ENCODE measurements around the gene LDLRAD2. TPM values are rescaled to one million over a fixed set of nuclear protein-coding genes. Genes with fewer than 3 reads are reported as not detected.
A peak's percentile ranks its signal among the peaks of the same experiment; 100 is the strongest.
"Not testable (repeated sequence)": the region's sequence is repeated elsewhere in the genome, so short reads cannot be mapped to it uniquely, and the experiment has no call there.

Gene LDLRAD2
- total RNA-seq, 1 donor from 2014 or later, result not detected

DNA sequence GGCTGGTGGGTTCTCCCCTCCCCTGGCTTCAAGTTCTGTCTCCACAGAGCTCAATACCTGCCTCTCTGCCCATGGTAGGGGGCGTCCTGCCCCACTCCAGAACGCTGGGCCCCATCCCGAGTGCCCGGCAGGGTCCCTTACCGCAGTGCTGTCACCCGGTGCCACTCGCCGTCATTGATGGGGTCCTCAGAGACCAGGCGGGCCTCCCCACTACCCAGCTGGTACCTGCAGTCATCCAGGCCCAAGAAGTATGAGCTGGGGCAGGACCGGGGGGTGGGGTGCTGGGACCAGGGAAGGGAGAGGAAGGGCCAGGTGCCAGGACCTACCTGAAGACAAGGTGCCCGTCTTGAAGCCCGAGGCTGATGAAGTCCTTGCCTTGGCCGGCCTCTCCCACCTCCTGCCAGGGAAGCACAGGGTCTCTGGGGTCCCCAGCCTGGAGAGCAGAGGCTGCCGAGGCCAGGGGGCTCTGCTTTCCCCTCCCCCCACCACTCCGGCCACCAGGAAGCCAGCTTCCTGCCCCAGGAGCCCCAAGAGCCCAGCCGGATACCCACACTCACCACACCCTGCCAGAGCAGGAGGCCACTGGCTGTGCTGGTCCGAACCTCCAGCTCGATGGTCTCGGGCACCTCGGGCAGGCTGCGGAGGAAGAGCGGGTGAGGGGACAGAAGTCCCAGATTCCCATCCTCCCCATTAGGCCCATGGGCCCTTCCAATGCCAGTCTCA lies 12.1 kb downstream of the LDLRAD2 start:
- Histone ChIP-seq H3K36me3 (peaks cover 86% of the 10 kb centered on the region), H3K27ac (replicated peaks) (peak overlapping the region; percentile 42), H3K4me3 (no peak overlapping the region), H3K27me3 (ENCODE audit: low read depth) (no peaks in the 10 kb centered on the region), H3K9me3 (replicated peaks) (no peaks in the 10 kb centered on the region), H3K4me1 (peaks cover 12% of the 10 kb centered on the region)
- TF ChIP-seq, protein P1, sequence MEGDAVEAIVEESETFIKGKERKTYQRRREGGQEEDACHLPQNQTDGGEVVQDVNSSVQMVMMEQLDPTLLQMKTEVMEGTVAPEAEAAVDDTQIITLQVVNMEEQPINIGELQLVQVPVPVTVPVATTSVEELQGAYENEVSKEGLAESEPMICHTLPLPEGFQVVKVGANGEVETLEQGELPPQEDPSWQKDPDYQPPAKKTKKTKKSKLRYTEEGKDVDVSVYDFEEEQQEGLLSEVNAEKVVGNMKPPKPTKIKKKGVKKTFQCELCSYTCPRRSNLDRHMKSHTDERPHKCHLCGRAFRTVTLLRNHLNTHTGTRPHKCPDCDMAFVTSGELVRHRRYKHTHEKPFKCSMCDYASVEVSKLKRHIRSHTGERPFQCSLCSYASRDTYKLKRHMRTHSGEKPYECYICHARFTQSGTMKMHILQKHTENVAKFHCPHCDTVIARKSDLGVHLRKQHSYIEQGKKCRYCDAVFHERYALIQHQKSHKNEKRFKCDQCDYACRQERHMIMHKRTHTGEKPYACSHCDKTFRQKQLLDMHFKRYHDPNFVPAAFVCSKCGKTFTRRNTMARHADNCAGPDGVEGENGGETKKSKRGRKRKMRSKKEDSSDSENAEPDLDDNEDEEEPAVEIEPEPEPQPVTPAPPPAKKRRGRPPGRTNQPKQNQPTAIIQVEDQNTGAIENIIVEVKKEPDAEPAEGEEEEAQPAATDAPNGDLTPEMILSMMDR (IDR thresholded peaks at IDR 0.05; ENCODE audit: borderline replicate concordance), result no peak
- no peak for DNase-seq
- intact Hi-C loops (cut with micrococcal nuclease), result no loop called here

DNA sequence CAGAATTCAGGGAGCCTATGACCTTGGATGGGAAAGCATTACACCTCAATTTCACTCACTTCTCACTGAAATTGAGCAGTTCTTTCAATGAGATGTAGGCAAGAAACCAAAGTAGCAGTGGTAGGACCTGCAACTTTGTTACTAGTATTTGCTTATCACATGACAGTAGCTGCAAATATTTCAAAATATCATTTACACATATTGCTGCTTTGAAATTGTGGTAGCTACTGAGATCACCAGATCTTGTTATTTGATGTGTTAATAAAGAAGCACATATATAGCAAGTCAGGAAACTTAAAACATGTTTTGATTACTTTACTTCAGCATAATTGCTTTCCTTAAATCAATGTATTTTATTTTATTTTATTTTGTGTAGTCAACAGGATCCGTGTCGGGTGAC lies 12.9 kb downstream of the LDLRAD2 start:
- Histone ChIP-seq H3K9me3 (replicated peaks) (no peaks in the 10 kb centered on the region), H3K27me3 (ENCODE audit: low read depth) (no peaks in the 10 kb centered on the region), H3K4me3 (no peak overlapping the region), H3K36me3 (peaks cover 94% of the 10 kb centered on the region), H3K27ac (replicated peaks) (peak overlapping the region; percentile 42), H3K4me1 (peaks cover 12% of the 10 kb centered on the region)
- intact Hi-C loops (cut with micrococcal nuclease), result no loop called here
- no peak for DNase-seq
- TF ChIP-seq, protein P1 (IDR thresholded peaks at IDR 0.05; ENCODE audit: borderline replicate concordance), result no peak

DNA sequence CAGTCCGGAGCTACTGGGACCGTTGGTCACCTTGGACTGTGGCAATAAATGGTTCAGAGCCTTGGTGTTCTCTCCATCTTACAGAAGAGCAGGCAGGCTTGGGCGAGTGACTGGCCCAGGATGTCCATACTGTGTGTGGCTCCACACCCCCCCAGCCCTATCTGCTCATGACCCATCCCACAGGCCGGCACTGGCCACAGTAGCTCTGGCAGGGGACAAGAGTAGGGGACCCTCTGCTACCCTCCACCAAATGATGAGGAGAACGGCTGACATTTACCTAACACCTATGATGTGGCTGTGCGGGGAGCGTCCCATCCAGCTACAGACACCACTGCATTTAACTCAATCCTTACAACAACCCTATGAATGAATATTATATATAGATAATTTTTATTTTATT lies 13.3 kb downstream of the LDLRAD2 start:
- H3K27me3 ChIP-seq (ENCODE audit: low read depth), result no peaks in the 10 kb centered on the region
- no peak overlapping the region for H3K4me3 ChIP-seq
- H3K27ac ChIP-seq (replicated peaks), result no peak overlapping the region
- H3K9me3 ChIP-seq (replicated peaks), result no peaks in the 10 kb centered on the region
- peaks cover 99% of the 10 kb centered on the region for H3K36me3 ChIP-seq
- intact Hi-C loops (cut with micrococcal nuclease), result no loop called here
- DNase-seq, result no peak
- H3K4me1 ChIP-seq, result peaks cover 12% of the 10 kb centered on the region
- TF ChIP-seq, protein P1 (IDR thresholded peaks at IDR 0.05; ENCODE audit: borderline replicate concordance), result no peak

DNA sequence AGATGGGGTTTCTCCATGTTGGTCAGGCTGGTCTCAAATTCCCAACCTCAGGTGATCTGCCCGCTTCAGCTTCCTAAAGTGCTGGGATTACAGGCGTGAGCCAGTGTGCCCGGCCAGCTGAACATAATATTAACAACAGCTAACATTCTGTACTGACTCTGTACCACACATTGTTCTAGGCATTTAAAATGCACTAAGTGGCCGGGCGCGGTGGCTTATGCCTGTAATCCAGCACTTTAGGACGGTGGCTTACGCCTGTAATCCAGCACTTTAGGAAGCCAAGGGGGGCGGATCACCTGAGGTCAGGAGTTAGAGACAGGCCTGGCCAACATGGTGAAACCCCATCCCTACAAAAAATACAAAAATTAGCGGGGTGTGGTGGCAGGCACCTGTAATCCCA lies 14.6 kb downstream of the LDLRAD2 start:
- DNase-seq; H3K27ac ChIP-seq (replicated peaks); intact Hi-C loops (cut with micrococcal nuclease); H3K27me3 ChIP-seq (ENCODE audit: low read depth); H3K4me3 ChIP-seq; H3K9me3 ChIP-seq (replicated peaks): not testable (repeated sequence)
- Histone ChIP-seq H3K36me3 (peaks cover 100% of the 10 kb centered on the region), H3K4me1 (peaks cover 12% of the 10 kb centered on the region)

DNA sequence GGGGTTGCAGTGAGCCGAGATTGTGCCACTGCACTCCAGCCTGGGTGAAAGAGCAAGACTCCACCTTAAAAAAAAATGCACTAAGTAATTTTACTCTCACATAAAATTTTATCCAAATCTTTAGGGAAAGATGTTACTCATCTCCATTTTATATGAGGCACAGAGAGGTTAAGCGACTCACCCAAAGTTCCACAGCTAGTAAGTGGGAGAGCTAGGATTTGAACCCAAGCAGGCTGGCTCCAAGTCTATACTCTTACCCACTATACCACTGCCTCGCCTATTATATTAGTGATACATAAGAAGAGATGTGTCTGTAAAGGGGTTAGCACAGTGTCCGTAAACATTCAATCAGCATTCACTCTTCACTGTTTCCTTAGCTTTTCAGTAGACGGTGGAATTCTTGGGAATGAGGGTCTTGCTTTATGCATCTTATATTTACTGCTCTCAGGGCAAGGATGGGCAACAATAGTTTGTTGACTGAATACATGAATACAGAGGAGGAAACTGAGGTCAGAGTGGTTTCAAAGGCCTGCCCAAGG lies 15.1 kb downstream of the LDLRAD2 start:
- peaks cover 100% of the 10 kb centered on the region for H3K36me3 ChIP-seq
- TF ChIP-seq, protein P1 (IDR thresholded peaks at IDR 0.05; ENCODE audit: borderline replicate concordance), result no peak
- H3K27ac ChIP-seq (replicated peaks), result no peak overlapping the region

DNA sequence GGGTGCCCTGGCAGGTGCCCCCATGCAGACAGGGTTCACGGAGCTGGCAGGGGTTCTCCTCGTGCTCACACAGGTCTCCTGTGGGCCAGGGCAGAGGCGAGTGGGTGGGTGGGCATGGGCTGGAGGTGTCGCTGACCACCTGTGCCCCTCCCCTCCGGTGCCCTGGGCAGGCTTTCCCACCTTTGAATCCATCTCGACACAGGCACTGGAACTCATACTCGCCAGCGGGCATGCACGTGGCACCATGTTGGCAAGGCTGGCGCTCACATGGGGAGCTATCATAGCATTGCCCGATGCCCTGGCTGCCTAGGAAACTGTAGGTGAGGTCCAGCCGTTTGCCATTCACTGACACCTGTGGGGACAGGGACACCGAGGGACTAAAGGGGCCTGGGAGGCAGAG lies 16.0 kb downstream of the LDLRAD2 start:
- Histone ChIP-seq H3K9me3 (replicated peaks) (no peaks in the 10 kb centered on the region), H3K27me3 (ENCODE audit: low read depth) (no peaks in the 10 kb centered on the region), H3K4me1 (peaks cover 12% of the 10 kb centered on the region), H3K36me3 (peaks cover 100% of the 10 kb centered on the region), H3K27ac (replicated peaks) (no peak overlapping the region), H3K4me3 (no peak overlapping the region)
- no peak for DNase-seq
- intact Hi-C loops (cut with micrococcal nuclease), result no loop called here
- TF ChIP-seq, protein P1 (IDR thresholded peaks at IDR 0.05; ENCODE audit: borderline replicate concordance), result no peak

More for the DNA sequence above, 15.1 kb downstream of the LDLRAD2 start:
- H3K4me3 ChIP-seq, result no peak overlapping the region
- DNase-seq, result no peak
- no peaks in the 10 kb centered on the region for H3K27me3 ChIP-seq (ENCODE audit: low read depth)
- H3K4me1 ChIP-seq, result peaks cover 12% of the 10 kb centered on the region
- H3K9me3 ChIP-seq (replicated peaks), result no peaks in the 10 kb centered on the region
- intact Hi-C loops (cut with micrococcal nuclease), result no loop called here

Measured in left ventricle myocardium inferior (tissue), 1 donor.